OCI-LY7 (cell line): Measurements from ENCODE around the gene CALD1.

Source experiments
- EZH2phosphoT487 ChIP-seq: fragments of 200-600 bp; sonication (generic); IDR thresholded peaks from 2 replicates; pipeline ENCODE4 v1.6.1; 2018; ENCODE audit warnings: low read depth, borderline replicate concordance, mild to moderate bottlenecking, mixed run types, antibody characterized with exemption, low read length, moderate library complexity, mixed read lengths
- TF ChIP-seq, protein P1 (sequence below): fragments of 200-600 bp; sonication (generic); conservative IDR thresholded peaks from 2 replicates; pipeline ENCODE4 v1.5.1; 2014; ENCODE audit warnings: mild to moderate bottlenecking, antibody characterized with exemption, low read length, moderate library complexity, mixed read lengths

DNA sequence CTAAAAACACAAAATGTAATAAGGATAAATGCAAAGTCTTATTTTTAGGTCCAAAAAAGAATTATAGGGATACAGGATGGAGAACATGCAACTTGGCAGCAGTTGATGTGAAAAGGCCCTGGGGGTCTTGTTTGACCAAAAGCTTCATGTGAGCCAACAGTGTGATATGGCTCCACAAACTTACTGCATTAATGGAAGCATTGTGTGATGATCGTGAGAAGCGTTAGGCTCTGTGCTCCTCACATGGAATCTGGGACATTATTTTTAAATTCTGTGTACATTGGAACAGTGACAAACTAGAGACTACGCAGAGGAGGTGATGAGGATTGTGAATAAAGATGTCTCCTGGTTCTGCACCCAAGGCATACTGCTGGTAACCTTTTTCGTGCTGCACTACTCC is 39.1 kb upstream of the CALD1 start:
- TF ChIP-seq, protein P1, sequence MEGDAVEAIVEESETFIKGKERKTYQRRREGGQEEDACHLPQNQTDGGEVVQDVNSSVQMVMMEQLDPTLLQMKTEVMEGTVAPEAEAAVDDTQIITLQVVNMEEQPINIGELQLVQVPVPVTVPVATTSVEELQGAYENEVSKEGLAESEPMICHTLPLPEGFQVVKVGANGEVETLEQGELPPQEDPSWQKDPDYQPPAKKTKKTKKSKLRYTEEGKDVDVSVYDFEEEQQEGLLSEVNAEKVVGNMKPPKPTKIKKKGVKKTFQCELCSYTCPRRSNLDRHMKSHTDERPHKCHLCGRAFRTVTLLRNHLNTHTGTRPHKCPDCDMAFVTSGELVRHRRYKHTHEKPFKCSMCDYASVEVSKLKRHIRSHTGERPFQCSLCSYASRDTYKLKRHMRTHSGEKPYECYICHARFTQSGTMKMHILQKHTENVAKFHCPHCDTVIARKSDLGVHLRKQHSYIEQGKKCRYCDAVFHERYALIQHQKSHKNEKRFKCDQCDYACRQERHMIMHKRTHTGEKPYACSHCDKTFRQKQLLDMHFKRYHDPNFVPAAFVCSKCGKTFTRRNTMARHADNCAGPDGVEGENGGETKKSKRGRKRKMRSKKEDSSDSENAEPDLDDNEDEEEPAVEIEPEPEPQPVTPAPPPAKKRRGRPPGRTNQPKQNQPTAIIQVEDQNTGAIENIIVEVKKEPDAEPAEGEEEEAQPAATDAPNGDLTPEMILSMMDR = no peak
- TF ChIP-seq EZH2phosphoT487 = no peak
